Breast epithelium (tissue), 4 donors: ENCODE data around the gene ADM2. TPM values are rescaled to one million over a fixed set of nuclear protein-coding genes. Genes with fewer than 3 reads are reported as not detected.

Source experiments
- DNase-seq, 2 donors: peaks; one replicate each; pipeline ENCODE4 v3.0.0-alpha.2; 2019; ENCODE audit warnings: low spot score in 2 of 2
- H3K27ac ChIP-seq, 2 donors: fragments of 200-600 bp; sonication (generic) in 1 of 2; one replicate each; pipeline ENCODE4 v1.5.1; 2016 to 2019; ENCODE audit warnings: mild to moderate bottlenecking in 1 of 2
- H3K27me3 ChIP-seq, 2 donors: fragments of 200-600 bp; sonication (generic) in 1 of 2; one replicate each; pipeline versions ENCODE4 v1.5.1 to v1.6.0; 2017 to 2019; ENCODE audit warnings: control low read depth in 1 of 2, mild to moderate bottlenecking in 1 of 2
- H3K36me3 ChIP-seq: fragments of 200-600 bp; one replicate; pipeline ENCODE4 v1.5.1; 2019
- H3K4me1 ChIP-seq, 2 donors: fragments of 200-600 bp; sonication (generic); one replicate each; pipeline ENCODE4 v1.5.1; 2016 to 2019; ENCODE audit warnings: control low read depth in 1 of 2
- H3K4me3 ChIP-seq, 3 donors: fragments of 200-600 bp; sonication (generic); 1 replicate in 2 of 3; 2 replicates in 1 of 3; pipeline ENCODE4 v1.5.1; 2016 to 2019; ENCODE audit warnings: mild to moderate bottlenecking in 3 of 3, moderate library complexity in 2 of 3
- H3K9me3 ChIP-seq, 2 donors: fragments of 200-600 bp; sonication (generic) in 1 of 2; one replicate each; pipeline ENCODE4 v1.5.1; 2016 to 2019; ENCODE audit warnings: control low read depth in 1 of 2
- POLR2A ChIP-seq: fragments of 450-650 bp; IDR thresholded peaks from one replicate; pipeline ENCODE4 v1.6.1; 2016; ENCODE audit warnings: antibody characterized with exemption, mild to moderate bottlenecking, moderate library complexity
- POLR2AphosphoS5 ChIP-seq, 3 donors: sonication (generic); formaldehyde crosslinking; IDR thresholded peaks; one replicate each; pipeline ENCODE4 v1.6.1; 2017; ENCODE audit warnings: antibody characterized with exemption in 3 of 3
- intact Hi-C: fragments of 100-400 bp; cut with DNase I; formaldehyde crosslinking; loops from one replicate; pipeline ENCODE4 v1.15.1; 2023; ENCODE audit warnings: low total_unique reads
- total RNA-seq, 3 donors: library from RNA; depleted of rRNA; stranded (reverse); fragments of >200 nt; gene quantifications; one replicate each; pipeline ENCODE4 v1.1.0, GENCODE V29; 2016
- TF ChIP-seq, protein P1 (sequence below), 3 donors: fragments of 450-650 bp; IDR thresholded peaks; one replicate each; pipeline ENCODE4 v1.5.1; 2016 to 2017; ENCODE audit warnings: antibody characterized with exemption in 3 of 3, mild to moderate bottlenecking in 3 of 3, moderate library complexity in 3 of 3

ADM2 gene
- total RNA-seq, 3 donors from 2014 or later: 0.59 to 0.98 TPM; not detected in 1

DNA sequence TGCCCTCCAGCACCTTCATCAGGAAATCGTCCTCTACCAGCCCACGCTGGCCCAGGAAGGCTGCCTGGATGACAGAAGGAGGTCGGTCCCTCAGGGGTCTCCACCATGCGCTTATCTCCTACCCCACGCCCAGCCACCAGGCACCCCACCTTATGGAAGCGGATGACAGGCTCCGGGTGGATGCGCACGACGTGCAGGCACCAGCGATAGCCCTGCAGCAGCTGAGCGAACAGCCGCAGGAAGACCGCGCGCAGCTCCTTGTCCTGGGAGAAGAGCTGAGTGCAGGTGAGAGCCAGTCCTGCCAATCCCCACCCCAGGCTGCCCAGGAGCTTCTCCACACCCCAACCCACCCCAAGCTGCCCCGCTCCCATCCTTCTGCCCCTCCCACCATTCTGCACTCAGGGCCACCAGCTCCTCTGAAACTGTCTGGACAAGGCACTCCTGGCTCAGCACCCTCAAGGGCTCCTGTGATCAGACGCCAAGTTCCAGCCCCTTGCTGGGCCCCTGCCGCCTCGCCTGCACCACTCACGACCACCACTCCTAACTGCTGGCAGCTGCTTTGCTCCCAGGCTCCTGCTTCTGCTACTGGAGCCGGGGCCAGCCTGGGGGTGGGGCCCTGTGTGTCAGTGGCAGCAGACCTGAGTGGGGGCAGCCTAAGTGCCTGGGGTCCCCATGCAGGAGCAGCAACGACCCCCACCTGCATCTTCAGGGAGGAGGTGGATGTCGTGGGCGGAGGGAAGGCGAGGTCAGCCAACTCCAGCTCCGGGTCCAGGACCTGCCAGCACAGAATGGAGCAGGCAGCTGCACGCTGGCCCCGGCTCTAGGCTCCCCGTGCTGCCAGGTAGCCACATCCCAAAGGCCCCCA lies 16.0 kb upstream of the ADM2 start:
- intact Hi-C loops: no loop called here
- TF ChIP-seq POLR2AphosphoS5 (IDR thresholded peaks at IDR 0.05): no peak
- no peak for TF ChIP-seq POLR2A
- TF ChIP-seq, protein P1, sequence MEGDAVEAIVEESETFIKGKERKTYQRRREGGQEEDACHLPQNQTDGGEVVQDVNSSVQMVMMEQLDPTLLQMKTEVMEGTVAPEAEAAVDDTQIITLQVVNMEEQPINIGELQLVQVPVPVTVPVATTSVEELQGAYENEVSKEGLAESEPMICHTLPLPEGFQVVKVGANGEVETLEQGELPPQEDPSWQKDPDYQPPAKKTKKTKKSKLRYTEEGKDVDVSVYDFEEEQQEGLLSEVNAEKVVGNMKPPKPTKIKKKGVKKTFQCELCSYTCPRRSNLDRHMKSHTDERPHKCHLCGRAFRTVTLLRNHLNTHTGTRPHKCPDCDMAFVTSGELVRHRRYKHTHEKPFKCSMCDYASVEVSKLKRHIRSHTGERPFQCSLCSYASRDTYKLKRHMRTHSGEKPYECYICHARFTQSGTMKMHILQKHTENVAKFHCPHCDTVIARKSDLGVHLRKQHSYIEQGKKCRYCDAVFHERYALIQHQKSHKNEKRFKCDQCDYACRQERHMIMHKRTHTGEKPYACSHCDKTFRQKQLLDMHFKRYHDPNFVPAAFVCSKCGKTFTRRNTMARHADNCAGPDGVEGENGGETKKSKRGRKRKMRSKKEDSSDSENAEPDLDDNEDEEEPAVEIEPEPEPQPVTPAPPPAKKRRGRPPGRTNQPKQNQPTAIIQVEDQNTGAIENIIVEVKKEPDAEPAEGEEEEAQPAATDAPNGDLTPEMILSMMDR (IDR thresholded peaks at IDR 0.05): no peak
- DNase-seq: no peak
- no peaks in the 10 kb centered on the region for H3K9me3 ChIP-seq
- peaks cover 28% of the 10 kb centered on the region for H3K36me3 ChIP-seq
- H3K4me1 ChIP-seq: peaks cover 5 to 12% of the 10 kb centered on the region in 2 donors
- H3K27ac ChIP-seq: no peak overlapping the region
- H3K4me3 ChIP-seq: no peak overlapping the region
- no peaks in the 10 kb centered on the region for H3K27me3 ChIP-seq

DNA sequence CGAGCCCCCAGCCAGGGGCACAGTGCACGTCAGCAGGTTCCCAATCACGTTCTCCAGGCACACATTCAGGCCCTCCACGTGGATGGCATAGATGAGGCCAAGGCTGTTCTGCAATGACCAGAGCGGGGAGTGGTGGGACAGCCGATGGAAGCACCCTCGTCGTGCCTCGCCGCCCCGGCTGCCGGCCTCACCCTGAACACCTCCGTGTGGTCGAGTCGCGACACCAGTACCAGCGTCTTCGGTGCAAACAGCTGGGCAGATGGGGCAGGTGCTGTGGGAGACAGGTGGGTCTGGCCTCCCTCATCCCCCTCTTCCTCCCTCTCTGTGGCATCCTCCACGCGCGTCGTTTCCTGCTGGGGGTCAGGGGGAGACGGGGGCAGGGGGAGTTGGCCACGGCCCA lies 14.0 kb upstream of the ADM2 start:
- DNase-seq: no peak
- Histone ChIP-seq H3K36me3 (peaks cover 17% of the 10 kb centered on the region), H3K4me3 (no peak overlapping the region), H3K9me3 (no peaks in the 10 kb centered on the region), H3K4me1 (peaks cover 8 to 29% of the 10 kb centered on the region in 2 donors), H3K27ac (no peak overlapping the region), H3K27me3 (no peaks in the 10 kb centered on the region)
- TF ChIP-seq POLR2A: no peak
- TF ChIP-seq, protein P1 (IDR thresholded peaks at IDR 0.05): no peak
- TF ChIP-seq POLR2AphosphoS5 (IDR thresholded peaks at IDR 0.05): no peak
- intact Hi-C loops: no loop called here

DNA sequence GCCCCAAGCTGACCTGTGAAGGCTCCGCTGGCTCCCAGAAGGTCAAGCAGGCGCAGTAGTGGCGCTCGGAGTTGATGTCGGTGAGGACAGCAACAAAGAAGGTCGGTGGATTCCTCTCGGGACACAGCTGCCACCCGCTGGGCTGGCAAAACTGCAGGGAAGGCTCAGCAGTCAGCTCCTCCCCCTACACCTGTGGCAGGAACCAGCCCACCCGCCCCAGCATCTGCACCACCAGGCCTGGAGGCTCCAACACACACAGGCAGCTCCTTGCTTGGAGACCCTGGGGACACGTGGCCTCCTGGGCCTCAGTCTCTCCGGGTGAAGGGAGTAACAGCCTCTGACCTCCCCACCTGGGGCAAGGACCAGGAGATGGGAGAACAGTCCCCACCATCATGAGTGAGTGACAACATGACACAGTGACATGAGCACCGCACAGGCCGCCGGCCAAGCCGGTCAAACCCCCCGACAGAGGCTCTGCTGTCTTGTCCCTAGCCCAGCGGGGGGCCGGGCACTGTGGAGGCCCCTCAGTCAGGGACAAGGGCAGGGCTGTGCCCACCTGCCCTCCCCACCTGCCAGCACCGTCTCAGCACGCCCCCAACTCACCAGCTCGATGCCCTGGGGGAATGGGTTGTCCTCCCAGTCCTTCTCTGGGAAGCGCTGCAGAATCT lies 13.4 kb upstream of the ADM2 start:
- DNase-seq: no peak
- H3K4me1 ChIP-seq: peaks cover 14 to 35% of the 10 kb centered on the region in 2 donors
- peaks cover 14% of the 10 kb centered on the region for H3K36me3 ChIP-seq
- no peaks in the 10 kb centered on the region for H3K27me3 ChIP-seq
- TF ChIP-seq, protein P1 (IDR thresholded peaks at IDR 0.05): no peak
- TF ChIP-seq POLR2AphosphoS5 (IDR thresholded peaks at IDR 0.05) (no peak), POLR2A (no peak)
- H3K27ac ChIP-seq: no peak overlapping the region
- H3K9me3 ChIP-seq: no peaks in the 10 kb centered on the region
- no peak overlapping the region for H3K4me3 ChIP-seq
- intact Hi-C loops: no loop called here

DNA sequence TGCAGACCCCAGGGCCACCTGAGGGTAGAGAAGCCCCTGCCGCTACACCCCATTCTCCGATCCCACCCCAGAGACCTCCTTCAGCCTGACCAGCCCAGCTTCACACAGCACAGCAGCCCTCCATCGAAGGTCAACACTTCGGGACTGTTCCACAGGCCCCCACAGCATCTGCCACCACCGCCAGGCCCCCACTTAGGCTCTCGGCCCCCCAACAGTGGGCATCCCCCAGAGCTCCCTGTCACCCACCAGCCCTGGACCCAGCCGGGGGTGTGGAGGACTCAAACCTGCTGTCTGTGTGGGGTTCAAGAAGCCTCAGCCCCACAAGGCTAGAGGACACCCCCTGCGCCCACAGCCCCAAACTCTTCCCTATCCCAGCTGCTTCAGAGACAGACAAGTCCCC lies 12.7 kb upstream of the ADM2 start:
- Histone ChIP-seq H3K36me3 (peaks cover 10% of the 10 kb centered on the region), H3K4me1 (peaks cover 16 to 42% of the 10 kb centered on the region in 2 donors), H3K4me3 (no peak overlapping the region), H3K9me3 (no peaks in the 10 kb centered on the region), H3K27ac (no peak overlapping the region), H3K27me3 (no peaks in the 10 kb centered on the region)
- TF ChIP-seq, protein P1 (IDR thresholded peaks at IDR 0.05): no peak
- TF ChIP-seq POLR2A (no peak), POLR2AphosphoS5 (IDR thresholded peaks at IDR 0.05) (no peak)
- intact Hi-C loops: no loop called here
- DNase-seq: no peak
